HG02943 (cell line): ENCODE results near the gene PIEZO1.
A peak's percentile ranks its signal among the peaks of the same experiment; 100 is the strongest.
"Not testable (repeated sequence)": the region's sequence is repeated elsewhere in the genome, so short reads cannot be mapped to it uniquely, and the experiment has no call there.

Experiments
- ATAC-seq: cut with Tn5 transposase; IDR thresholded peaks from one replicate; pipeline ENCODE4 v1.9.1; 2021; ENCODE audit warnings: mild to moderate bottlenecking, low read depth, moderate library complexity; ENCODE audit not compliant: unreplicated experiment

PIEZO1 gene

GRCh38 chr16:88805887-88806393 lies 20.9 kb upstream of the PIEZO1 start:
- no peak for ATAC-seq

GRCh38 chr16:88805340-88805715 lies 20.3 kb upstream of the PIEZO1 start:
- ATAC-seq, result no peak

GRCh38 chr16:88804552-88805339 lies 19.7 kb upstream of the PIEZO1 start:
- no peak for ATAC-seq

- no peak for ATAC-seq
Observed at GRCh38 chr16:88804173-88804551, 19.1 kb upstream of the PIEZO1 start.

GRCh38 chr16:88803264-88803987 lies 18.4 kb upstream of the PIEZO1 start, which contains the start of gene CDT1:
CDT1 (plus strand) TSS chr16:88803789; CDS start chr16:88803832, 43 bp downstream.
- ATAC-seq, result peak; percentile 42

GRCh38 chr16:88800277-88800592 lies 15.2 kb upstream of the PIEZO1 start:
- no peak for ATAC-seq

GRCh38 chr16:88799569-88800276 lies 14.7 kb upstream of the PIEZO1 start:
- no peak for ATAC-seq

- ATAC-seq, result no peak
Observed at GRCh38 chr16:88798772-88799455, 13.9 kb upstream of the PIEZO1 start.

- ATAC-seq, result no peak
Observed at GRCh38 chr16:88798073-88798472, 13.1 kb upstream of the PIEZO1 start.

GRCh38 chr16:88796278-88796677 lies 11.3 kb upstream of the PIEZO1 start:
- no peak for ATAC-seq

- ATAC-seq, result no peak
Observed at GRCh38 chr16:88793251-88793954, 8.4 kb upstream of the PIEZO1 start.

GRCh38 chr16:88792668-88793250 lies 7.7 kb upstream of the PIEZO1 start:
- no peak for ATAC-seq

- no peak for ATAC-seq
Observed at GRCh38 chr16:88792078-88792550, 7.1 kb upstream of the PIEZO1 start.

GRCh38 chr16:88790312-88791211 lies 5.5 kb upstream of the PIEZO1 start:
- no peak for ATAC-seq

GRCh38 chr16:88789594-88789993 lies 4.6 kb upstream of the PIEZO1 start:
- no peak for ATAC-seq

- not testable (repeated sequence) for ATAC-seq
Observed at GRCh38 chr16:88788749-88789148, 3.7 kb upstream of the PIEZO1 start.

GRCh38 chr16:88787579-88788314 lies 2.7 kb upstream of the PIEZO1 start:
- ATAC-seq, result no peak

GRCh38 chr16:88784856-88785105 lies 239 bp downstream of the PIEZO1 start:
- ATAC-seq, result no peak
